Measurements from ENCODE around the gene MSRB1. TPM values are rescaled to one million over a fixed set of nuclear protein-coding genes. Genes with fewer than 3 reads are reported as not detected.

The MSRB1 gene
- total and polyA plus RNA-seq, 2 of the 13 experiments (the other 11 are each of a cell fraction or from before 2014, with no cell fraction given): 32.1 to 75.4 TPM

GRCh38 chr16:1942810-1943726 is at the start of gene MSRB1 (continued):
- peak; percentile 38; the same call in 1 of the 2 replicates for TF ChIP-seq GMEB1 (CRISPR knock-in tag; IDR thresholded peaks at IDR 0.05; ENCODE audit: borderline replicate concordance)
- TF ChIP-seq ZNF484 (CRISPR knock-in tag; IDR thresholded peaks at IDR 0.05; ENCODE audit: borderline replicate concordance, low read depth): no peak
- no peak for TF ChIP-seq AGO1 (IDR thresholded peaks at IDR 0.05; ENCODE audit: low read depth, low read length, poor library complexity, severe bottlenecking)
- TF ChIP-seq ZNF253 (CRISPR knock-in tag; IDR thresholded peaks at IDR 0.05; ENCODE audit: borderline replicate concordance): no peak
- no peak for TF ChIP-seq ZNF740 (CRISPR knock-in tag; IDR thresholded peaks at IDR 0.05)
- no peak for TF ChIP-seq KLF12 (CRISPR knock-in tag; IDR thresholded peaks at IDR 0.05; ENCODE audit: borderline replicate concordance)
- TF ChIP-seq ZNF660 (CRISPR knock-in tag; IDR thresholded peaks at IDR 0.05; ENCODE audit: borderline replicate concordance, low read depth): 0 out of 2 replicates have a peak, but pooled peaks have one; percentile 22
- TF ChIP-seq ZMYM3 (CRISPR knock-in tag; IDR thresholded peaks at IDR 0.05): no peak; the same call in 1 of the 2 replicates
- peak; percentile 25 for TF ChIP-seq HNRNPK (IDR thresholded peaks at IDR 0.05; ENCODE audit: low read depth, low read length, poor library complexity, severe bottlenecking)
- no peak for TF ChIP-seq ZNF207 (IDR thresholded peaks at IDR 0.05; ENCODE audit: borderline replicate concordance)
- 0 out of 2 replicates have a peak, but pooled peaks have one; percentile 68 for TF ChIP-seq ZNF20 (CRISPR knock-in tag; IDR thresholded peaks at IDR 0.05)
- 0 out of 2 replicates have a peak, but pooled peaks have one; percentile 19 for TF ChIP-seq MTERF4 (CRISPR knock-in tag; IDR thresholded peaks at IDR 0.05)
- no peak for TF ChIP-seq ATRX (CRISPR knock-in tag; IDR thresholded peaks at IDR 0.05; ENCODE audit: borderline replicate concordance)
- peak; percentile 44 for TF ChIP-seq GABPA (IDR thresholded peaks at IDR 0.05; ENCODE audit: low read depth, low read length)
- peak; percentile 74 for TF ChIP-seq GABPA (CRISPR knock-in tag; IDR thresholded peaks at IDR 0.05; ENCODE audit: low read depth)
- peak; percentile 28; the same call in 1 of the 2 replicates for TF ChIP-seq FOSL2 (CRISPR knock-in tag; IDR thresholded peaks at IDR 0.05)
- 0 out of 2 replicates have a peak, but pooled peaks have one; percentile 31 for TF ChIP-seq ZFP36L2 (CRISPR knock-in tag; IDR thresholded peaks at IDR 0.05)
- TF ChIP-seq ONECUT2 (CRISPR knock-in tag; IDR thresholded peaks at IDR 0.05): no peak
- 0 out of 2 replicates have a peak, but pooled peaks have one; percentile 53 for TF ChIP-seq POGK (CRISPR knock-in tag; conservative IDR thresholded peaks at IDR 0.05)
- peak; percentile 68; the same call in 1 of the 2 replicates for TF ChIP-seq ZNF607 (CRISPR knock-in tag; IDR thresholded peaks at IDR 0.05; ENCODE audit: borderline replicate concordance)
- 0 out of 2 replicates have a peak, but pooled peaks have one; percentile 65 for TF ChIP-seq ZNF776 (CRISPR knock-in tag; IDR thresholded peaks at IDR 0.05)
- no peak for TF ChIP-seq ZNF138 (CRISPR knock-in tag; IDR thresholded peaks at IDR 0.05; ENCODE audit: low read depth)
- TF ChIP-seq PPARG (CRISPR knock-in tag; conservative IDR thresholded peaks at IDR 0.05): no peak
- TF ChIP-seq ZBTB38 (CRISPR knock-in tag; IDR thresholded peaks at IDR 0.05): peak; percentile 88
- peak; percentile 86 for TF ChIP-seq HIVEP1 (CRISPR knock-in tag; IDR thresholded peaks at IDR 0.05)

Measured in HepG2 (cell line).